HepG2 (cell line): ENCODE measurements around the gene SLC25A48. TPM values are rescaled to one million over a fixed set of nuclear protein-coding genes. Genes with fewer than 3 reads are reported as not detected.

Experiments used
- ARID3A ChIP-seq: IDR thresholded peaks from 2 replicates; pipeline ENCODE4 v1.6.1; 2012; ENCODE audit warnings: low read depth, low read length, improper control_type of control experiment
- BATF2 ChIP-seq: sonication (generic); formaldehyde crosslinking; IDR thresholded peaks from 2 replicates; pipeline ENCODE4 v1.8.0; 2022; ENCODE audit warnings: mild to moderate bottlenecking, missing genetic modification reagents, moderate library complexity
- ELF3 ChIP-seq: IDR thresholded peaks from 2 replicates; pipeline ENCODE4 v1.6.1; 2016; ENCODE audit warnings: missing genetic modification reagents, missing compliant biosample characterization
- FOXC1 ChIP-seq: sonication (generic); formaldehyde crosslinking; IDR thresholded peaks from 2 replicates; pipeline ENCODE4 v1.8.0; 2022; ENCODE audit warnings: mild to moderate bottlenecking, missing genetic modification reagents, borderline replicate concordance
- FOXP4 ChIP-seq: sonication (generic); formaldehyde crosslinking; IDR thresholded peaks from 2 replicates; pipeline ENCODE4 v1.4.0; 2020; ENCODE audit warnings: missing genetic modification reagents
- IRF9 ChIP-seq: sonication (generic); formaldehyde crosslinking; IDR thresholded peaks from 2 replicates; pipeline ENCODE4 v1.8.0; 2022; ENCODE audit warnings: missing genetic modification reagents, mild to moderate bottlenecking, borderline replicate concordance
- MAFF ChIP-seq: IDR thresholded peaks from 2 replicates; pipeline ENCODE4 v1.6.1; 2011; ENCODE audit warnings: low read depth, low read length, improper control_type of control experiment
- MAFK ChIP-seq, 2 experiments: IDR thresholded peaks in 1 of 2; conservative IDR thresholded peaks in 1 of 2; 2 replicates each; pipeline ENCODE4 v1.6.1; 2011; ENCODE audit warnings: improper control_type of control experiment in 2 of 2, low read length in 2 of 2
- SOX5 ChIP-seq: IDR thresholded peaks from 2 replicates; pipeline ENCODE4 v1.6.1; 2016; ENCODE audit warnings: borderline replicate concordance
- ZBTB26 ChIP-seq: IDR thresholded peaks from 2 replicates; pipeline ENCODE4 v1.6.1; 2016; ENCODE audit warnings: missing compliant biosample characterization, missing genetic modification reagents, borderline replicate concordance
- ZNF18 ChIP-seq: sonication (generic); formaldehyde crosslinking; IDR thresholded peaks from 2 replicates; pipeline ENCODE4 v1.8.0; 2022; ENCODE audit warnings: mild to moderate bottlenecking, missing genetic modification reagents; ENCODE audit not compliant: insufficient replicate concordance
- ZNF235 ChIP-seq: sonication (generic); formaldehyde crosslinking; IDR thresholded peaks from 2 replicates; pipeline ENCODE4 v1.8.1; 2023; ENCODE audit warnings: mild to moderate bottlenecking, missing genetic modification reagents, borderline replicate concordance
- ZNF280D ChIP-seq: sonication (generic); formaldehyde crosslinking; IDR thresholded peaks from 2 replicates; pipeline ENCODE4 v1.5.1; 2020; ENCODE audit warnings: mild to moderate bottlenecking, missing genetic modification reagents
- ZNF331 ChIP-seq: sonication (generic); formaldehyde crosslinking; IDR thresholded peaks from 2 replicates; pipeline ENCODE4 v1.4.0; 2020; ENCODE audit warnings: missing genetic modification reagents
- ZNF383 ChIP-seq: sonication (generic); formaldehyde crosslinking; IDR thresholded peaks from 2 replicates; pipeline ENCODE4 v1.4.0; 2020; ENCODE audit warnings: missing genetic modification reagents, mild to moderate bottlenecking, borderline replicate concordance
- ZNF569 ChIP-seq: sonication (generic); formaldehyde crosslinking; IDR thresholded peaks from 2 replicates; pipeline ENCODE4 v1.5.0; 2020; ENCODE audit warnings: mild to moderate bottlenecking, missing genetic modification reagents, moderate library complexity, borderline replicate concordance
- ZNF660 ChIP-seq: sonication (generic); formaldehyde crosslinking; IDR thresholded peaks from 2 replicates; pipeline ENCODE4 v1.5.1; 2020; ENCODE audit warnings: mild to moderate bottlenecking, low read depth, missing genetic modification reagents, borderline replicate concordance
- ZSCAN25 ChIP-seq: sonication (generic); formaldehyde crosslinking; IDR thresholded peaks from 2 replicates; pipeline ENCODE4 v1.8.0; 2022; ENCODE audit warnings: mild to moderate bottlenecking, missing genetic modification reagents
- polyA plus RNA-seq, 8 experiments: library from polyadenylated mRNA; depleted of rRNA in 3 of 8; stranded (reverse) in 7 of 8; unstranded in 1 of 8; fragments of >200 nt; fragmentation: Illumina TruSeq in 4 of 8; extraction: Trizol in 4 of 8; gene quantifications; 2 replicates each; pipeline versions ENCODE4 v1.2.1 to v1.2.3, GENCODE V29; 2011 to 2016; ENCODE audit warnings: low read depth in 4 of 8, missing spikeins in 1 of 8, mixed read lengths in 1 of 8; ENCODE audit not compliant: insufficient read depth in 1 of 8
- total RNA-seq, 5 experiments: library from RNA; depleted of rRNA; stranded (reverse); fragments of >200 nt; fragmentation: Illumina TruSeq; extraction: Trizol; gene quantifications; 2 replicates each; pipeline ENCODE4 v1.2.3, GENCODE V29; 2016; ENCODE audit warnings: low read depth in 1 of 5

SLC25A48 gene
- total and polyA plus RNA-seq, 2 of the 13 experiments (the other 11 are each of a cell fraction or from before 2014, with no cell fraction given) = 0.17 to 4.5 TPM

GRCh38 chr5:135869276-135869675 lies 34.8 kb downstream of the SLC25A48 start (continued):
- TF ChIP-seq ELF3 (no peak), ZNF331 (CRISPR knock-in tag) (0 out of 2 replicates have a peak, but pooled peaks have one; percentile 16), IRF9 (no peak), ZNF18 (CRISPR knock-in tag) (no peak), ZSCAN25 (CRISPR knock-in tag) (no peak), MAFF (no peak), ZNF280D (CRISPR knock-in tag) (no peak), ZNF235 (no peak), SOX5 (CRISPR knock-in tag) (peak; percentile 65; the same call in 1 of the 2 replicates), FOXP4 (CRISPR knock-in tag) (peak; percentile 45; the same call in 1 of the 2 replicates), BATF2 (CRISPR knock-in tag) (no peak), ZNF660 (CRISPR knock-in tag) (no peak), ZNF569 (no peak), ZBTB26 (CRISPR knock-in tag) (no peak), FOXC1 (CRISPR knock-in tag) (no peak), MAFK (conservative IDR thresholded peaks at IDR 0.05 in 1 of 2, IDR thresholded peaks at IDR 0.05 in 1 of 2; ENCODE audit: low read length in 2 of 2) (no peak), ARID3A (no peak), ZNF383 (CRISPR knock-in tag) (no peak)
